Amniotic stem cell (primary cell): Measurements from ENCODE around the gene NKPD1.

ENCODE experiments used
- DNase-seq: peaks from one replicate; lab custom pipeline; 2025; lab: John Stamatoyannopoulos, UW

NKPD1 gene

GRCh38 chr19:45154064-45154827 lies 6.5 kb downstream of the NKPD1 start:
- no peak for DNase-seq

- DNase-seq, result no peak
These were observed 7.3 kb downstream of the NKPD1 start for GRCh38 chr19:45153339-45154063.

GRCh38 chr19:45152504-45153338 lies 8.1 kb downstream of the NKPD1 start:
- DNase-seq, result no peak

- no peak for DNase-seq
These were observed 8.8 kb downstream of the NKPD1 start for GRCh38 chr19:45151821-45152503.

GRCh38 chr19:45151320-45151719 lies 9.5 kb downstream of the NKPD1 start:
- no peak for DNase-seq

GRCh38 chr19:45150751-45151281 lies 10.0 kb downstream of the NKPD1 start:
- DNase-seq, result no peak

- no peak for DNase-seq
These were observed 10.6 kb downstream of the NKPD1 start for GRCh38 chr19:45150180-45150579.

- DNase-seq, result no peak
These were observed 11.7 kb downstream of the NKPD1 start for GRCh38 chr19:45149129-45149528.

GRCh38 chr19:45147835-45148676 lies 12.7 kb downstream of the NKPD1 start:
- DNase-seq, result no peak

- no peak for DNase-seq
These were observed 14.0 kb downstream of the NKPD1 start for GRCh38 chr19:45146741-45147205.

GRCh38 chr19:45146251-45146650 lies 14.5 kb downstream of the NKPD1 start:
- DNase-seq, result no peak

- no peak for DNase-seq
These were observed 15.3 kb downstream of the NKPD1 start for GRCh38 chr19:45145270-45146189.

GRCh38 chr19:45144431-45145269 lies 16.1 kb downstream of the NKPD1 start:
- DNase-seq, result no peak

- DNase-seq, result no peak
These were observed 18.1 kb downstream of the NKPD1 start for GRCh38 chr19:45142726-45143110.

- no peak for DNase-seq
These were observed 18.6 kb downstream of the NKPD1 start for GRCh38 chr19:45142016-45142725.

GRCh38 chr19:45141203-45141900 lies 19.4 kb downstream of the NKPD1 start:
- no peak for DNase-seq

- DNase-seq, result no peak
These were observed 20.2 kb downstream of the NKPD1 start for GRCh38 chr19:45140533-45140932.
